Upper lobe of left lung (tissue), 4 donors: ENCODE results near the gene BCL10.

Experiments
- CTCF ChIP-seq, 6 experiments: fragments of 450-650 bp in 4 of 6; fragments of 200-600 bp in 2 of 6; sonication (generic) in 2 of 6; IDR thresholded peaks; one replicate each; pipeline ENCODE4 v1.5.1; 2016 to 2019; ENCODE audit warnings: antibody characterized with exemption in 6 of 6
- EP300 ChIP-seq, 4 donors: sonication (generic); formaldehyde crosslinking; IDR thresholded peaks; one replicate each; pipeline ENCODE4 v1.5.1; 2017; ENCODE audit warnings: antibody characterized with exemption in 4 of 4, control low read depth in 2 of 4
- POLR2A ChIP-seq, 4 donors: fragments of 450-650 bp; IDR thresholded peaks; one replicate each; pipeline ENCODE4 v1.5.1; 2016 to 2017; ENCODE audit warnings: antibody characterized with exemption in 4 of 4, mild to moderate bottlenecking in 2 of 4
- POLR2AphosphoS5 ChIP-seq, 2 donors: sonication (generic); formaldehyde crosslinking; IDR thresholded peaks; one replicate each; pipeline ENCODE4 v1.5.1; 2017; ENCODE audit warnings: antibody characterized with exemption in 2 of 2

GRCh38 chr1:85216697-85217096 is 59.7 kb downstream of the BCL10 start:
- no peak for TF ChIP-seq CTCF (IDR thresholded peaks at IDR 0.05)
- TF ChIP-seq POLR2AphosphoS5 (IDR thresholded peaks at IDR 0.05), result no peak
- TF ChIP-seq EP300 (IDR thresholded peaks at IDR 0.05), result no peak
- TF ChIP-seq POLR2A (IDR thresholded peaks at IDR 0.05), result no peak
